ENCODE data around the gene EPB41L3. TPM values are rescaled to one million over a fixed set of nuclear protein-coding genes. Genes with fewer than 3 reads are reported as not detected.

EPB41L3 gene
- polyA plus RNA-seq, 1 donor from 2014 or later, result 19.6 TPM

- H3K36me3 ChIP-seq (ENCODE audit: insufficient read depth, low read length), result no peaks in the 10 kb centered on the region
- no peak for TF ChIP-seq RAD21 (conservative IDR thresholded peaks at IDR 0.05)
- TF ChIP-seq SMC3 (conservative IDR thresholded peaks at IDR 0.05; ENCODE audit: poor library complexity), result no peak
- TF ChIP-seq EP300 (conservative IDR thresholded peaks at IDR 0.05; ENCODE audit: poor library complexity, severe bottlenecking), result no peak
- no peak for TF ChIP-seq CTCF (IDR thresholded peaks at IDR 0.05; ENCODE audit: poor library complexity, severe bottlenecking)
- no peak for TF ChIP-seq EZH2 (IDR thresholded peaks at IDR 0.05; ENCODE audit: borderline replicate concordance, insufficient read depth, low read length, poor library complexity, severe bottlenecking)
- no peak for TF ChIP-seq POLR2AphosphoS5 (IDR thresholded peaks at IDR 0.05)
- TF ChIP-seq TAF1 (IDR thresholded peaks at IDR 0.05; ENCODE audit: low read depth), result no peak
- TF ChIP-seq, protein P1, sequence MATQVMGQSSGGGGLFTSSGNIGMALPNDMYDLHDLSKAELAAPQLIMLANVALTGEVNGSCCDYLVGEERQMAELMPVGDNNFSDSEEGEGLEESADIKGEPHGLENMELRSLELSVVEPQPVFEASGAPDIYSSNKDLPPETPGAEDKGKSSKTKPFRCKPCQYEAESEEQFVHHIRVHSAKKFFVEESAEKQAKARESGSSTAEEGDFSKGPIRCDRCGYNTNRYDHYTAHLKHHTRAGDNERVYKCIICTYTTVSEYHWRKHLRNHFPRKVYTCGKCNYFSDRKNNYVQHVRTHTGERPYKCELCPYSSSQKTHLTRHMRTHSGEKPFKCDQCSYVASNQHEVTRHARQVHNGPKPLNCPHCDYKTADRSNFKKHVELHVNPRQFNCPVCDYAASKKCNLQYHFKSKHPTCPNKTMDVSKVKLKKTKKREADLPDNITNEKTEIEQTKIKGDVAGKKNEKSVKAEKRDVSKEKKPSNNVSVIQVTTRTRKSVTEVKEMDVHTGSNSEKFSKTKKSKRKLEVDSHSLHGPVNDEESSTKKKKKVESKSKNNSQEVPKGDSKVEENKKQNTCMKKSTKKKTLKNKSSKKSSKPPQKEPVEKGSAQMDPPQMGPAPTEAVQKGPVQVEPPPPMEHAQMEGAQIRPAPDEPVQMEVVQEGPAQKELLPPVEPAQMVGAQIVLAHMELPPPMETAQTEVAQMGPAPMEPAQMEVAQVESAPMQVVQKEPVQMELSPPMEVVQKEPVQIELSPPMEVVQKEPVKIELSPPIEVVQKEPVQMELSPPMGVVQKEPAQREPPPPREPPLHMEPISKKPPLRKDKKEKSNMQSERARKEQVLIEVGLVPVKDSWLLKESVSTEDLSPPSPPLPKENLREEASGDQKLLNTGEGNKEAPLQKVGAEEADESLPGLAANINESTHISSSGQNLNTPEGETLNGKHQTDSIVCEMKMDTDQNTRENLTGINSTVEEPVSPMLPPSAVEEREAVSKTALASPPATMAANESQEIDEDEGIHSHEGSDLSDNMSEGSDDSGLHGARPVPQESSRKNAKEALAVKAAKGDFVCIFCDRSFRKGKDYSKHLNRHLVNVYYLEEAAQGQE (IDR thresholded peaks at IDR 0.05; ENCODE audit: borderline replicate concordance), result no peak
- TF ChIP-seq MXI1 (conservative IDR thresholded peaks at IDR 0.05; ENCODE audit: poor library complexity, severe bottlenecking), result no peak
- no peaks in the 10 kb centered on the region for H3F3A ChIP-seq (ENCODE audit: insufficient read depth, low read length, poor library complexity, severe bottlenecking)
Measured at GRCh38 chr18:5389356-5389755, 154.4 kb downstream of the EPB41L3 start.

GRCh38 chr18:5388896-5389295 is 154.9 kb downstream of the EPB41L3 start:
- Histone ChIP-seq H3K9me3 (ENCODE audit: low read length) (no peaks in the 10 kb centered on the region), H3K9ac (ENCODE audit: low read length) (no peak overlapping the region), H3K27me3 (ENCODE audit: insufficient read depth, low read depth, low read length) (no peaks in the 10 kb centered on the region), H3K4me2 (ENCODE audit: low read length) (no peak overlapping the region), H3F3A (ENCODE audit: insufficient read depth, low read length, poor library complexity, severe bottlenecking) (no peaks in the 10 kb centered on the region), H3K79me2 (replicated peaks; ENCODE audit: insufficient read depth, low read length) (no peaks in the 10 kb centered on the region), H3K27ac (ENCODE audit: low read length) (no peak overlapping the region), H3K36me3 (ENCODE audit: insufficient read depth, low read length) (no peaks in the 10 kb centered on the region), H4K20me1 (ENCODE audit: insufficient read depth) (no peaks in the 10 kb centered on the region), H2AFZ (ENCODE audit: low read depth, low read length) (no peak overlapping the region), H3K9me2 (ENCODE audit: insufficient read depth, low read length) (no peaks in the 10 kb centered on the region), H3K4me3 (ENCODE audit: low read length) (no peak overlapping the region)
- no peak for TF ChIP-seq EZH2 (IDR thresholded peaks at IDR 0.05; ENCODE audit: borderline replicate concordance, insufficient read depth, low read length, poor library complexity, severe bottlenecking)
- TF ChIP-seq CTCF (IDR thresholded peaks at IDR 0.05; ENCODE audit: poor library complexity, severe bottlenecking), result no peak
- TF ChIP-seq POLR2AphosphoS5 (IDR thresholded peaks at IDR 0.05), result no peak
- TF ChIP-seq EP300 (conservative IDR thresholded peaks at IDR 0.05; ENCODE audit: poor library complexity, severe bottlenecking), result no peak
- TF ChIP-seq TAF1 (IDR thresholded peaks at IDR 0.05; ENCODE audit: low read depth), result no peak

More at GRCh38 chr18:5389356-5389755, 154.4 kb downstream of the EPB41L3 start:
- no peaks in the 10 kb centered on the region for H3K9me2 ChIP-seq (ENCODE audit: insufficient read depth, low read length)
- H3K4me3 ChIP-seq (ENCODE audit: low read length), result no peak overlapping the region
- H3K79me2 ChIP-seq (replicated peaks; ENCODE audit: insufficient read depth, low read length), result no peaks in the 10 kb centered on the region
- H4K20me1 ChIP-seq (ENCODE audit: insufficient read depth), result no peaks in the 10 kb centered on the region
- no peaks in the 10 kb centered on the region for H3K9me3 ChIP-seq (ENCODE audit: low read length)
- no peaks in the 10 kb centered on the region for H3K27me3 ChIP-seq (ENCODE audit: insufficient read depth, low read depth, low read length)
- H2AFZ ChIP-seq (ENCODE audit: low read depth, low read length), result no peak overlapping the region
- H3K4me2 ChIP-seq (ENCODE audit: low read length), result no peak overlapping the region
- H3K27ac ChIP-seq (ENCODE audit: low read length), result no peak overlapping the region
- no peak overlapping the region for H3K9ac ChIP-seq (ENCODE audit: low read length)

Data from neural cell (in vitro differentiated cells).